COLO668 (cell line): ENCODE results near the gene PODXL2.

Experiments used
- DNase-seq: peaks from one replicate; lab custom pipeline; 2025; ENCODE audit not compliant: unreplicated experiment; lab: John Stamatoyannopoulos, UW

Gene PODXL2

GRCh38 chr3:127720985-127721935 lies 92.3 kb downstream of the PODXL2 start:
- DNase-seq = no peak

DNA sequence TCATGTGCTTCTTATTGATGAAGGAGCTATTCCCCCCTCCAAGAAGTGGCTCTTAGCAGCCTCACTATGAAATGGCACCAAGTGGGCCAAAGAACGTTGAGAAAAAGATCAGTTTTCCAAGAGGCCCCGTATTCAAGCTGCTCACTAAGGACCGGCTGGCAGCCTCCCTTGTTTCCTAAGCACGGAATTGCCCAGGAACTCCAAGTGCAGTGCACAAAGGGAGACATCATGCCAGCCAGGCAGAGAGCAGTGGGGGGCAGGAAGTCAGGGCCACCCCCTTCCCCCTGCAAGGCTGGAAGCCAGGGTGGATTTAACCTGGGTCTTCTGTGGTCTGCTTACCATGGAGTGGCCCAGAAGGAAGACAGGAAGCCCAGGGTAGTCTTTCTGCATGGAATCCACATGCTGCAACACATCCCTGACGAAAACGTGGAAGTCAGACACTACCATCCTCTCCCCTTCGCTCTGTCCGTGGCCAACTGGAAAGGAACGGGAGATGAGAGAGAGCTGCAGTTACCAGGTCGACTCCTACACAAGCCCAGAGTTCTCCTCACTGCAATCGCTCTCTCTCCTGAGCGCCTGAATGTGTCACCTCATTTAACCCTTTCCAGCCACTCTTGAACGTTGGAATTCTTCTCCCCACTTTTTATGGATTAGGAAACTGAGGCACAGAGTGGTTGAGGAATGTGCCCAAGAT lies 93.3 kb downstream of the PODXL2 start:
- DNase-seq = no peak
